Ovary (tissue), 9 donors: Measurements from ENCODE around the gene PARD3B. TPM values are rescaled to one million over a fixed set of nuclear protein-coding genes. Genes with fewer than 3 reads are reported as not detected.

Source experiments
- DNase-seq, 5 donors: peaks; one replicate each; pipeline ENCODE4 v3.0.0-alpha.2; 2019 to 2020
- H3K27ac ChIP-seq, 2 donors: fragments of 200-600 bp; one replicate each; pipeline versions ENCODE4 v1.5.1 to v1.8.0; 2019 to 2022
- H3K27me3 ChIP-seq: fragments of 200-600 bp; one replicate; pipeline ENCODE4 v1.8.0; 2022
- H3K36me3 ChIP-seq: fragments of 200-600 bp; sonication (generic); one replicate; pipeline ENCODE4 v1.5.1; 2019
- H3K4me1 ChIP-seq: one replicate; pipeline ENCODE4 v1.8.1; 2013; ENCODE audit warnings: mild to moderate bottlenecking, moderate library complexity; ENCODE audit not compliant: insufficient read depth
- H3K4me3 ChIP-seq: fragments of 200-600 bp; sonication (generic); one replicate; pipeline ENCODE4 v1.5.1; 2017
- H3K9me3 ChIP-seq, 2 donors: fragments of 200-600 bp in 1 of 2; sonication (generic) in 1 of 2; one replicate each; pipeline versions ENCODE4 v1.5.1 to v1.8.1; 2013 to 2019; ENCODE audit warnings: mild to moderate bottlenecking in 1 of 2, moderate library complexity in 1 of 2
- EP300 ChIP-seq: sonication (generic); formaldehyde crosslinking; IDR thresholded peaks from one replicate; pipeline ENCODE4 v1.6.1; 2017; ENCODE audit warnings: antibody characterized with exemption
- POLR2A ChIP-seq: fragments of 450-650 bp; IDR thresholded peaks from one replicate; pipeline ENCODE4 v1.6.1; 2017; ENCODE audit warnings: antibody characterized with exemption, mild to moderate bottlenecking, moderate library complexity
- WGBS, 3 donors: extraction: QIAGEN DNeasy Blood & Tissue Kit in 1 of 3; methylation state at CpG; one replicate each; pipeline versions ENCODE4 v1.1.5 to v1.1.7; 2013 to 2017; 5-methylcytosine and 5-hydroxymethylcytosine counted together
- intact Hi-C, 4 donors: fragments of 100-400 bp; cut with DNase I; formaldehyde crosslinking; loops; one replicate each; pipeline versions ENCODE4 v1.11.0 to v1.15.1; 2022 to 2023
- polyA plus RNA-seq, 2 donors: library from polyadenylated mRNA; stranded (reverse); fragments of 200-250 nt in 1 of 2; fragments of 350-450 nt in 1 of 2; fragmentation: Illumina TruSeq in 1 of 2; extraction: RNeasy Lipid Tissue Mini Kit (QIAGEN cat#74804) in 1 of 2; gene quantifications; one replicate each; pipeline ENCODE4 v1.2.3, GENCODE V29; 2013 to 2014
- total RNA-seq, 7 donors: library from RNA; depleted of rRNA in 2 of 7; stranded (reverse); fragments of >200 nt in 2 of 7; fragmentation: NEBNext Ultra II Directional in 3 of 7; extraction: Animal tissue kit (Norgen Biotek cat#: 25700) in 3 of 7; gene quantifications; one replicate each; pipeline versions ENCODE4 v1.1.0 to v1.2.4, GENCODE V29; 2016 to 2023
- TF ChIP-seq, protein P1 (sequence below), 3 donors: fragments of 450-650 bp in 2 of 3; fragments of 200-600 bp in 1 of 3; IDR thresholded peaks; one replicate each; pipeline versions ENCODE4 v1.5.1 to v1.8.0; 2016 to 2022; ENCODE audit warnings: antibody characterized with exemption in 3 of 3, mild to moderate bottlenecking in 1 of 3
- donor health status: DM: no; HTN: no; CAD: no; lungs with moderate emphysema.
- donor health status: DM: no; HTN: no; CAD: no.
- donor health status: Bipolar disorder and iron deficiency.
- donor health status: DM: yes; HTN: yes; CAD: no.
- donor health status: DM: no; HTN: no; CAD: no.
- donor health status: DM: yes; HTN: yes; CAD: no.

PARD3B gene
- total and polyA plus RNA-seq, 9 donors = 8.2 to 46.6 (median 28.7) TPM

DNA sequence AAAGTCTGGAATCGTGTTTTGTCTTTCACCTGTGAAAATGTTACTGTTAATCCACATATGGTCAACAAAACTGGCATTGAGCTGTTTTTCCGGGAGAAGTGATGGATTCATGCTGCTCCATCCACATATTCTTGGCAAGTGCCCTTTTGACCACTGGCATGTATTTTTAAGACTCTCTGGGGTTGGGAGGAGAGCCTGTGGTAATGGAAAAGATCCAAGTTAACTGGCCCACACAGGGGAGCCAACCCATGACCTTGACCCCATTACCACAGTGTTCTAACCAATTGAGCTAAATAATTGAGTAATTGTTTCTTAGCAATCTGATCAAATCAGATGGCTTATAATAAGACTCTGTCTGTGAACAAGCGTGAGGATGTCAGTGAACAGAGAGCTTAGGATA, 840.8 kb downstream of the PARD3B start:
- no peak overlapping the region for H3K27ac ChIP-seq
- no peaks in the 10 kb centered on the region for H3K36me3 ChIP-seq
- peaks cover 3% of the 10 kb centered on the region for H3K4me1 ChIP-seq
- H3K27me3 ChIP-seq = no peaks in the 10 kb centered on the region
- intact Hi-C loops = no loop called here
- 60 to 80% (median 63%) methylated on average over 3 of the region's 3 CpGs for WGBS, 3 donors
- TF ChIP-seq, protein P1, sequence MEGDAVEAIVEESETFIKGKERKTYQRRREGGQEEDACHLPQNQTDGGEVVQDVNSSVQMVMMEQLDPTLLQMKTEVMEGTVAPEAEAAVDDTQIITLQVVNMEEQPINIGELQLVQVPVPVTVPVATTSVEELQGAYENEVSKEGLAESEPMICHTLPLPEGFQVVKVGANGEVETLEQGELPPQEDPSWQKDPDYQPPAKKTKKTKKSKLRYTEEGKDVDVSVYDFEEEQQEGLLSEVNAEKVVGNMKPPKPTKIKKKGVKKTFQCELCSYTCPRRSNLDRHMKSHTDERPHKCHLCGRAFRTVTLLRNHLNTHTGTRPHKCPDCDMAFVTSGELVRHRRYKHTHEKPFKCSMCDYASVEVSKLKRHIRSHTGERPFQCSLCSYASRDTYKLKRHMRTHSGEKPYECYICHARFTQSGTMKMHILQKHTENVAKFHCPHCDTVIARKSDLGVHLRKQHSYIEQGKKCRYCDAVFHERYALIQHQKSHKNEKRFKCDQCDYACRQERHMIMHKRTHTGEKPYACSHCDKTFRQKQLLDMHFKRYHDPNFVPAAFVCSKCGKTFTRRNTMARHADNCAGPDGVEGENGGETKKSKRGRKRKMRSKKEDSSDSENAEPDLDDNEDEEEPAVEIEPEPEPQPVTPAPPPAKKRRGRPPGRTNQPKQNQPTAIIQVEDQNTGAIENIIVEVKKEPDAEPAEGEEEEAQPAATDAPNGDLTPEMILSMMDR (IDR thresholded peaks at IDR 0.05) = no peak
- TF ChIP-seq EP300 (no peak), POLR2A (no peak)
- no peak overlapping the region for H3K4me3 ChIP-seq
- H3K9me3 ChIP-seq = no peaks in the 10 kb centered on the region
- DNase-seq = no peak

DNA sequence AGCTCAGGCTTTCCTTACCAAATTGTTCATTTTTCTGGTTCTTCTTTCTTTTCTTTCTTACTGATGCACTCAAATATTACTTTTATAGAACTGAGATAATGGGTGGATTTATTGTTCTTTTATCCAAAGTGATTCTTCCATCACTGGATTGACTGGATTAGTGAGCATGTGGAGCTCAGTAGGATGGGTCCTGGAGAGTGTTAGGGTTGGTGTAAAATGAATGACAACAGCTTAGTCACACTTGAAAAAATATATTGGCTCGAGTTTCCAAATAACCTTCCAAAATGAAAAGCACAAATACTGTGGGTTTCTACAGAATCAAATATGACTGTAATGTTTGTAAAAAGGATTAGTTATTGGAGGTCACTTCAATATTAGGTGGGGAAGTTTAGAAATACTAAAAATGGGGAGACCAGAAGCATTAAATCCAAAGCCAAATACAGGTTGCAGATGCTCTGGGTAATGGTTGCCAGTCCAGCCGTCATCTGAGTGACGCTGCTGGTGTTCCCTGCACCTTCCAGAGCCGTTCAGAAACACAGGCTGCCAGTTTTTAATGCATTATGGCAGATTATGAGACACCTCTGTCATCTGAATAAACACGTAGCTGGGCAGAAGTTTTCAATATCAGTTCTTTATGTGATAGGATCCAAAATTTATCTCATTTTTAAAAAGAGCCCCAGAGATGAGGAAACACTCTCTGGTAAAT, 842.2 kb downstream of the PARD3B start:
- no peak for DNase-seq
- Histone ChIP-seq H3K36me3 (no peaks in the 10 kb centered on the region), H3K4me1 (peaks cover 3% of the 10 kb centered on the region), H3K27ac (no peak overlapping the region), H3K27me3 (no peaks in the 10 kb centered on the region), H3K9me3 (no peaks in the 10 kb centered on the region), H3K4me3 (no peak overlapping the region)
- WGBS, 3 donors = 90 to 95% (median 92%) methylated on average over 5 of the region's 5 CpGs
- intact Hi-C loops = no loop called here
- TF ChIP-seq EP300 (no peak), POLR2A (no peak)
- TF ChIP-seq, protein P1 (IDR thresholded peaks at IDR 0.05) = no peak

DNA sequence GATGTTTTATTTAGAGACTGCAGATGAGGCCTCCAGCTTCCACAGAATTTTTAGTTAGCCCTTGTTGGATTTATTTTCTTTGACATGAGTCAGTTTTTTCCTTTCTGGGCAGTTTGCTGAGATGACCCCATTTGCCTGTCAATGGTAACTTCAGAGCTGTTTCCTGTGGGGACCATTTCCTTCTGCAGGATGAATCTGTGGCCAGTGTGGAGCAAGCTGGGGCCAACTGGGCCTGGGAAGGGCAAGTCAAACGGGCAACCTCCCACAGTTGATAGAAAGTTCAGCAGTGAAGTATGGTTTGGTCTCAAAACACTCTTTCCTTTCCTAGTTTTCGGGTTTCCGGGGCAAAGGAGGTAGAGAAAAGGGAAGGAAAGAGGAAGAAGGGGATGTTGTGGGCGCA, 845.6 kb downstream of the PARD3B start:
- Histone ChIP-seq H3K4me1 (peaks cover 3% of the 10 kb centered on the region), H3K27ac (no peak overlapping the region), H3K36me3 (no peaks in the 10 kb centered on the region), H3K27me3 (no peaks in the 10 kb centered on the region), H3K4me3 (no peak overlapping the region), H3K9me3 (no peaks in the 10 kb centered on the region)
- TF ChIP-seq, protein P1 (IDR thresholded peaks at IDR 0.05) = no peak
- TF ChIP-seq POLR2A (no peak), EP300 (no peak)
- intact Hi-C loops = no loop called here
- WGBS, 3 donors = 87 to 89% (median 88%) methylated on average over 4 of the region's 4 CpGs
- no peak for DNase-seq

DNA sequence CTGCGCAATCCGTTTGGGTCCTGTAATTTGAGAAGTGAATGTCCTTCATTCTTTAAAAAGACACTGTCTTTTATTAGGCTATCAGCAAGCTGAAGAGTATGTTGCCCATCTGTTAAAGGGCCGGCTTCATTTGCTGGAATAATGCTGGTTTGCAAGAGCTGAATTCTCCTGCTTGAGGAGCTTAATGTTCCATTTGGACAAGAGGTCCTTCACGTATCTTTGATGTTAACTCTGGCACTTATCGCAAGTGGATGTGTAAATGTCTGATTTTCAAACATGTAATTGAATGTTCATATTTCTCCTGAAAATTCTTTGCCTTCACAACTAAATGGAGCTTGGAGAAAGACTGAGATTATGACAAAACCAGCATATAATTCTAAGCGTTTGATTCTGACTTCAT, 856.2 kb downstream of the PARD3B start:
- no peak for DNase-seq
- 94 to 96% (median 94%) methylated on average over 6 of the region's 6 CpGs for WGBS, 3 donors
- H3K36me3 ChIP-seq = no peaks in the 10 kb centered on the region
- no peaks in the 10 kb centered on the region for H3K9me3 ChIP-seq
- H3K27me3 ChIP-seq = no peaks in the 10 kb centered on the region
- no peak overlapping the region for H3K4me3 ChIP-seq
- TF ChIP-seq POLR2A = no peak
- intact Hi-C loops = no loop called here
- no peak overlapping the region for H3K27ac ChIP-seq
- peaks cover 2% of the 10 kb centered on the region for H3K4me1 ChIP-seq

DNA sequence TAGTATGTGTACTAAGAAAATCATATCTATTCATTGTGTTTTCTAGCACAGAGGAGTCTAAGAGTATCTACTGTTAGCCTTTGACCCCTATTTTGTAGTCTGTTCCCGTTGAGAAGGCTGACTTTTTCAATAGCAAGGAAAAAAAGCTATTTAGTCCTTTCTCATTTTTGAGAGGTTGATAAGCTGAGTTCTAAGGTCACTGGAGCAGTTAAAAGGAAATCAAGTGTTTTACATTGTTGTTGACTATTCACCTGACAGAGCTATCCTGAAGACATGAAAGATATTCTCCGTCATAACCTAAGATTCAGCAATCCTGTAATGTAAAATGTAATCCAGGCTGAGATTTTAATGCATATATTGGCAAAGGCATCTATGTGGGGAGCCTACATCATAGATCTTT, 856.7 kb downstream of the PARD3B start:
- no peak for DNase-seq
- H3K4me3 ChIP-seq = no peak overlapping the region
- no peaks in the 10 kb centered on the region for H3K9me3 ChIP-seq
- no peak overlapping the region for H3K27ac ChIP-seq
- peaks cover 2% of the 10 kb centered on the region for H3K4me1 ChIP-seq
- no peaks in the 10 kb centered on the region for H3K36me3 ChIP-seq
- H3K27me3 ChIP-seq = no peaks in the 10 kb centered on the region
- TF ChIP-seq, protein P1 (IDR thresholded peaks at IDR 0.05) = no peak
- TF ChIP-seq EP300 (no peak), POLR2A (no peak)
- intact Hi-C loops = no loop called here
- WGBS, 3 donors = 68 to 73% (median 72%) methylated on average over 2 of the region's 2 CpGs
